Measurements from ENCODE around the gene HELT. TPM values are rescaled to one million over a fixed set of nuclear protein-coding genes. Genes with fewer than 3 reads are reported as not detected.
A peak's percentile ranks its signal among the peaks of the same experiment; 100 is the strongest.
"Not testable (repeated sequence)": the region's sequence is repeated elsewhere in the genome, so short reads cannot be mapped to it uniquely, and the experiment has no call there.

Gene HELT, protein sequence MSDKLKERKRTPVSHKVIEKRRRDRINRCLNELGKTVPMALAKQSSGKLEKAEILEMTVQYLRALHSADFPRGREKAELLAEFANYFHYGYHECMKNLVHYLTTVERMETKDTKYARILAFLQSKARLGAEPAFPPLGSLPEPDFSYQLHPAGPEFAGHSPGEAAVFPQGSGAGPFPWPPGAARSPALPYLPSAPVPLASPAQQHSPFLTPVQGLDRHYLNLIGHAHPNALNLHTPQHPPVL
- total RNA-seq (2022): not detected in 2 replicates
- Bru-seq, nascent RNA: not detected
- BruChase-seq, experiment 1, labeled RNA remaining after a 6-hour chase: not detected
- not detected for BruChase-seq, experiment 2, labeled RNA remaining after a 2-hour chase
- long read RNA-seq: 0 reads

DNA sequence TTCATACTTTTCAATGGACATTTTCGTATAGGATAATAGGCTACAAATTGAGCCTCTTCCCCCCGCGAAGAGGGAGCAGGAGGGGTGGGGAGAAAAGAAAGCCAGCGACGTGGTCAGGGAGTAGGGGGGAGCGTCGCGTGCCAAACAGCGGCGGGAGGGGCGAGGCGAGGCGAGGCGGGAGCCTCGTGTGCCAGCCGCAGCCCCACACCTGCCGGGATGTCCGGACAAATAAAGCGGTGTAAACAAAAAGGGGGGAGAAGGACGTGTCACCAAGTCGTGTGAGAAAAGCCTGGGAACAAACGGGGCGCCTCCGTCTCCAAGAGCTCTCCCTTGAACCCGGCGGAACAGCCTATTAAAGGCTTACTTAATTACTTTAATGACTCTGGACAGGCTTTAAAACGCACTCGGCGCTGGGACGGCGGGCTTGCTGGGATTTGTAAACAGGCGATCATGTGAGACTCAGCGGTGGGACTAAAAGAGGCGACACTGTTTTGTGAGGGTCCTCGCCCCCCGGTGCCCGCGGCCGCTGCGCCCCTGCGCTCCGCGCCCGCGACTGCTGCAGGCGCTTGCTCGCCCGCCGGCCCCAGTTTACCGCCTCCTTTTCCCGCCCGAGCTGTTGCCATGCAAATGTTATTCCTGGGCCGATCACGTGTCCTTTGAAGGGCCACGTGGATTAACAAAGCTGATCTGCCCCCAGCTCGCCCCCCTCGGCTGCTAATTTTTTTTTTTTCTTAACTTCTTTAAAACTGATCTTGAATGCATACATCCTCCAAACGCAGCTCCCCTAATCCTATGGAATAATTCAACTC, at the start of gene HELT:
Gene HELT, plus strand, starts transcription at position 527 of the 809 bp plus-strand sequence. CDS start 439 bp downstream, outside the sequence.
- TF ChIP-seq, protein P1, sequence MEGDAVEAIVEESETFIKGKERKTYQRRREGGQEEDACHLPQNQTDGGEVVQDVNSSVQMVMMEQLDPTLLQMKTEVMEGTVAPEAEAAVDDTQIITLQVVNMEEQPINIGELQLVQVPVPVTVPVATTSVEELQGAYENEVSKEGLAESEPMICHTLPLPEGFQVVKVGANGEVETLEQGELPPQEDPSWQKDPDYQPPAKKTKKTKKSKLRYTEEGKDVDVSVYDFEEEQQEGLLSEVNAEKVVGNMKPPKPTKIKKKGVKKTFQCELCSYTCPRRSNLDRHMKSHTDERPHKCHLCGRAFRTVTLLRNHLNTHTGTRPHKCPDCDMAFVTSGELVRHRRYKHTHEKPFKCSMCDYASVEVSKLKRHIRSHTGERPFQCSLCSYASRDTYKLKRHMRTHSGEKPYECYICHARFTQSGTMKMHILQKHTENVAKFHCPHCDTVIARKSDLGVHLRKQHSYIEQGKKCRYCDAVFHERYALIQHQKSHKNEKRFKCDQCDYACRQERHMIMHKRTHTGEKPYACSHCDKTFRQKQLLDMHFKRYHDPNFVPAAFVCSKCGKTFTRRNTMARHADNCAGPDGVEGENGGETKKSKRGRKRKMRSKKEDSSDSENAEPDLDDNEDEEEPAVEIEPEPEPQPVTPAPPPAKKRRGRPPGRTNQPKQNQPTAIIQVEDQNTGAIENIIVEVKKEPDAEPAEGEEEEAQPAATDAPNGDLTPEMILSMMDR (IDR thresholded peaks at IDR 0.05; ENCODE audit: unreplicated experiment): no peak
- POLR2A ChIA-PET: no interaction called here
- intact Hi-C loops (cut with micrococcal nuclease): no loop called here
- H3K36me3 Mint-ChIP-seq (ENCODE audit: insufficient read depth, unreplicated experiment): no peaks in the 10 kb centered on the region
- H3K4me1 Mint-ChIP-seq (ENCODE audit: insufficient read depth, unreplicated experiment): no peaks in the 10 kb centered on the region
- H3K9me3 Mint-ChIP-seq (ENCODE audit: unreplicated experiment): no peaks in the 10 kb centered on the region
- H3K27me3 Mint-ChIP-seq (ENCODE audit: insufficient read depth, unreplicated experiment): peaks cover 88% of the 10 kb centered on the region
- DNase-seq (ENCODE audit: unreplicated experiment): no peak
- CTCF ChIA-PET: interaction anchor here (0.6 to 2.5 kb wide), 9 partner anchors 10 to 166 kb away, joined by 3 to 9 read pairs (median 3); no protein-coding TSS in a partner anchor
- H3K27ac Mint-ChIP-seq (ENCODE audit: low read depth, unreplicated experiment): no peak within 1 kb of the TSS
- H3K4me3 Mint-ChIP-seq (ENCODE audit: unreplicated experiment): peak within 1 kb of the TSS; percentile 6
- no TSS peak for BruUV-seq (replicated peaks)

DNA sequence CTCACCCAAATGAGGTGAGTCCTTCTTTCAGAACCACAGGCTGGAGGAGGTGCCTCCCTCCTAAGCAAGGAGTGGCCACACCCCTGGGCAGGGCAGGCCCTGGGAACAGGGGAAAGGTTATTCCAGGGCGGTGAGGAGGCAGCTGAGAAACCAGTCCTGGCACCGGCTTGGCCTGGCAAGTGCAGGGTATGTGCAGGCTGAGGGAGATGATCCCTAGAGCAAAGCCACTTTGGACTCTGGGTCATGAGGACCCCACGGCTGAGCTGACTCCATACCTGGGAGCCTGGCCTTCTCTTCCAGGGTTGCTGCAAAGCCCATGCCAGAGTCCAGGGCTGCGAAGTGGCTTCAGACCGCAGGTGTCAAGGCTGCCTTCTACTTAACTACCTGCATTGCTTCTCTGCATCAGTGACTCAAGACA, 49.5 kb upstream of the HELT start:
- intact Hi-C loops (cut with micrococcal nuclease): no loop called here
- no TSS peak for BruUV-seq (replicated peaks)
- peak; percentile 77 for DNase-seq (ENCODE audit: unreplicated experiment)
- POLR2A ChIA-PET: interaction anchor here (0.5 to 1.4 kb wide), 4 partner anchors 55 to 258 kb away, joined by 3 to 4 read pairs (median 4); no protein-coding TSS in a partner anchor
- Mint-ChIP-seq H3K27ac (ENCODE audit: low read depth, unreplicated experiment) (no peak overlapping the region), H3K36me3 (ENCODE audit: insufficient read depth, unreplicated experiment) (no peaks in the 10 kb centered on the region), H3K27me3 (ENCODE audit: insufficient read depth, unreplicated experiment) (no peaks in the 10 kb centered on the region), H3K4me1 (ENCODE audit: insufficient read depth, unreplicated experiment) (peaks cover 6% of the 10 kb centered on the region), H3K9me3 (ENCODE audit: unreplicated experiment) (peaks cover 12% of the 10 kb centered on the region), H3K4me3 (ENCODE audit: unreplicated experiment) (no peak overlapping the region)
- CTCF ChIA-PET: interaction anchor here (0.6 to 1.4 kb wide), 5 partner anchors 32 to 761 kb away, joined by 3 to 5 read pairs (median 3); no protein-coding TSS in a partner anchor
- TF ChIP-seq, protein P1 (IDR thresholded peaks at IDR 0.05; ENCODE audit: unreplicated experiment): no peak

DNA sequence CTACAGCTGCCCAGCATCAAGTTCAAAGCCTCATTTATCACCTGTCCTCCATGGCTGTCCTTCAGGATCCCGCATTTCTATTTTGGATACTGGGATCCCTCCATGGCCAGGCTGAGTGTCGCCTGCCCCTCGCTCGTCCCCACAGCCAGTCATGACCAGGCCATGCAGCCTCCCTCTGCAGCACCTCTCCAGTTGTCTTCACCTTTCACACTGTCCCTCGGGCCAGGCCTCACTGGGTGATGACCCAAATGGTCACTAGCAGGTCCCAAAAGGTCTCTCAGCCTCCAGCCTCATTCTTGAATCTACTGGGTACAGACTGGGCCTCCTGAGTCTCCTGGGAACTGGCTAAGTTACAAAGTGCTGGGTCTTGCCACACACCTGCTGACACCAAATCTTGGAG, 48.7 kb upstream of the HELT start:
- Mint-ChIP-seq H3K36me3 (ENCODE audit: insufficient read depth, unreplicated experiment) (no peaks in the 10 kb centered on the region), H3K9me3 (ENCODE audit: unreplicated experiment) (peaks cover 12% of the 10 kb centered on the region), H3K4me3 (ENCODE audit: unreplicated experiment) (no peak overlapping the region), H3K27ac (ENCODE audit: low read depth, unreplicated experiment) (no peak overlapping the region), H3K27me3 (ENCODE audit: insufficient read depth, unreplicated experiment) (no peaks in the 10 kb centered on the region), H3K4me1 (ENCODE audit: insufficient read depth, unreplicated experiment) (peaks cover 6% of the 10 kb centered on the region)
- POLR2A ChIA-PET: no interaction called here
- no TSS peak for BruUV-seq (replicated peaks)
- no peak for DNase-seq (ENCODE audit: unreplicated experiment)
- TF ChIP-seq, protein P1 (IDR thresholded peaks at IDR 0.05; ENCODE audit: unreplicated experiment): no peak
- CTCF ChIA-PET: interaction anchor here (1.0 kb wide), 1 partner anchor 38 kb away, joined by 3 read pairs; no protein-coding TSS in a partner anchor
- intact Hi-C loops (cut with micrococcal nuclease): no loop called here

- peaks cover 8% of the 10 kb centered on the region for H3K4me1 Mint-ChIP-seq (ENCODE audit: insufficient read depth, unreplicated experiment)
- no peaks in the 10 kb centered on the region for H3K27me3 Mint-ChIP-seq (ENCODE audit: insufficient read depth, unreplicated experiment)
- CTCF ChIA-PET: interaction anchor here (0.6 kb wide), 1 partner anchor 41 kb away, joined by 3 read pairs; no protein-coding TSS in a partner anchor
- no TSS peak for BruUV-seq (replicated peaks)
- intact Hi-C loops (cut with micrococcal nuclease): no loop called here
- DNase-seq (ENCODE audit: unreplicated experiment): no peak
- H3K4me3 Mint-ChIP-seq (ENCODE audit: unreplicated experiment): no peak overlapping the region
- TF ChIP-seq, protein P1 (IDR thresholded peaks at IDR 0.05; ENCODE audit: unreplicated experiment): no peak
- POLR2A ChIA-PET: no interaction called here
- H3K27ac Mint-ChIP-seq (ENCODE audit: low read depth, unreplicated experiment): no peak overlapping the region
- no peaks in the 10 kb centered on the region for H3K36me3 Mint-ChIP-seq (ENCODE audit: insufficient read depth, unreplicated experiment)
- peaks cover 12% of the 10 kb centered on the region for H3K9me3 Mint-ChIP-seq (ENCODE audit: unreplicated experiment)
Observed at GRCh38 chr4:184972991-184973390, 45.3 kb upstream of the HELT start.

DNA sequence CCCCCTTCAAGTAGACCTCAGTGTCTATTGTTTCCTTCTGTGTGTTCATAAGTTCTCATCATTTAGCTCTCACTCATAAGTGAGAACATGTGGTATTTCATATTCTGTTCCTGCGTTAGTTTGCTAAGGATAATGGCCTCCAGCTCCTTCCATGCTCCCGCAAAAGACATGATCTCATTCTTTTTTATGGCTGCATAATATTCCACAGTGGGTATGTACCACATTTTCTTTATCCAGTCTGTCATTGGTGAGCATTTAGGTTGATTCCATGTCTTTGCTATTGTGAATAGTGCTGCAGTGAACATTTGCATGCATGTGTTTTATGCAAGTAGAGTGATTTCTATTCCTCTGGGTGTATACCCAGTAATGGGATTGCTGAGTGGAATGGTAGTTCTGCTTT, 41.9 kb upstream of the HELT start:
- H3K36me3 Mint-ChIP-seq (ENCODE audit: insufficient read depth, unreplicated experiment); H3K27ac Mint-ChIP-seq (ENCODE audit: low read depth, unreplicated experiment); BruUV-seq (replicated peaks); intact Hi-C loops (cut with micrococcal nuclease); H3K4me3 Mint-ChIP-seq (ENCODE audit: unreplicated experiment); H3K27me3 Mint-ChIP-seq (ENCODE audit: insufficient read depth, unreplicated experiment); POLR2A ChIA-PET; DNase-seq (ENCODE audit: unreplicated experiment); H3K9me3 Mint-ChIP-seq (ENCODE audit: unreplicated experiment): not testable (repeated sequence)
- H3K4me1 Mint-ChIP-seq (ENCODE audit: insufficient read depth, unreplicated experiment): peaks cover 17% of the 10 kb centered on the region
- CTCF ChIA-PET: interaction anchor here (0.6 to 1.1 kb wide), 2 partner anchors 119 to 158 kb away, joined by 3 to 4 read pairs; no protein-coding TSS in a partner anchor

All from MCF 10A (cell line).